Stimulated activated effector memory CD8-positive, alpha-beta T cell treated with anti-CD3 and anti-CD28 coated beads, Interleukin-12 subunit alpha, Interleukin-12 subunit beta, amount 100 ng/mL, for 72 hours (primary cell): Measurements from ENCODE around the gene OR5M11.
"Not testable (repeated sequence)": the region's sequence is repeated elsewhere in the genome, so short reads cannot be mapped to it uniquely, and the experiment has no call there.

Source experiments
- ATAC-seq: fragments of 150-1000 bp; cut with Tn5 transposase; 2 replicates; pipeline ENCODE4 v1.10.0; 2021
- DNase-seq, 2 donors: peaks; one replicate each; pipeline ENCODE4 v3.0.0; 2021 to 2022; ENCODE audit warnings: low spot score in 2 of 2
- H3K27ac Mint-ChIP-seq: one replicate; pipeline ENCODE4 v1.8.0; 2022; ENCODE audit warnings: mild to moderate bottlenecking, mixed read lengths
- H3K36me3 Mint-ChIP-seq: one replicate; pipeline ENCODE4 v1.8.0; 2022; ENCODE audit warnings: mild to moderate bottlenecking, mixed read lengths
- H3K4me1 Mint-ChIP-seq: one replicate; pipeline ENCODE4 v1.8.0; 2022; ENCODE audit warnings: mixed read lengths
- H3K4me3 Mint-ChIP-seq: one replicate; pipeline ENCODE4 v1.8.0; 2022; ENCODE audit warnings: mild to moderate bottlenecking, mixed read lengths
- H3K9me3 Mint-ChIP-seq: one replicate; pipeline ENCODE4 v1.8.0; 2022; ENCODE audit warnings: mixed read lengths

Gene OR5M11

DNA sequence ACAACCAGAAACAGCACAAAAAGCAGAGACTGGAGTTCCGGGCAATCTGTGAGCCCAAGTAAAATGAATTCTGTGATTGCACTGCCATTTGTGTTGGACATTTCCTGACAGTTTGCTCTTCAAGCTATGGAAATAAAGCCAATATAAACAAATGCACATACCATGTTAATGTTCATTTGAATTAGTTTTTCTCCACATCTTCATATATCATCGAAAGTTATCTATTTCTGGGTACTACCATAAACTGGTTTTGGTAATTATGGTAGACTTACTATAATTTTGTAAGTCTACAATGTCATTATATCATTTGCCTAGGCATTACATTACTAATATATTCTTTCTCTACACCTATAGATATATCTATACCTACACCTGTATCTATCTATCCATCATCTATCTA lies at the start of gene OR5M11:
OR5M11 (minus strand) TSS at position 101 of the 400 bp plus-strand sequence; CDS start at position 101, 0 bp downstream.
- peaks cover 15% of the 10 kb centered on the region for H3K9me3 Mint-ChIP-seq
- H3K36me3 Mint-ChIP-seq: no peaks in the 10 kb centered on the region

DNA sequence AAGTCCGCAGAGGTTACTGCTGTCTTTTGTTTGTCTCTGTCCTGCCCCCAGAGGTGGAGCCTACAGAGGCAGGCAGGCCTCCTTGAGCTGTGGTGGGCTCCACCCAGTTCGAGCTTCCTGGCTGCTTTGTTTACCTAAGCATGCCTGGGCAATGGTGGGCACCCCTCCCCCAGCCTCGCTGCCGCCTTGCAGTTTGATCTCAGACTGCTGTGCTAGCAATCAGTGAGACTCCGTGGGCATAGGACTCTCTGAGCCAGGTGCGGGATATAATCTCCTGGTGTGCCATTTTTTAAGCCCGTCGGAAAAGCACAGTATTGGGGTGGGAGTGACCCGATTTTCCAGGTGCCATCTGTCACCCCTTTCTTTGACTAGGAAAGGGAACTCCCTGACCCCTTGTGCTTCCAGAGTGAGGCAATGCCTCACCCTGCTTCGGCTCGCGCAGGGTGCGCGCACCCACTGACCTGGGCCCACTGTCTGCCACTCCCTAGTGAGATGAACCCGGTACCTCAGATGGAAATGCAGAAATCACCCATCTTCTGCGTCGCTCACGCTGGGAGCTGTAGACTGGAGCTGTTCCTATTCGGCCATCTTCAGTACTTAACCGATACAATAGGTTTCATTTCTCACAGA lies 49.1 kb upstream of the OR5M11 start:
- peaks cover 11% of the 10 kb centered on the region for H3K9me3 Mint-ChIP-seq
- not testable (repeated sequence) for H3K36me3 Mint-ChIP-seq, DNase-seq

More for the DNA sequence above, at the start of gene OR5M11:
- DNase-seq (no peak), ATAC-seq (no peak)
- no peak within 1 kb of the TSS for H3K4me3 Mint-ChIP-seq
- no peaks in the 10 kb centered on the region for H3K4me1 Mint-ChIP-seq
- H3K27ac Mint-ChIP-seq: no peak within 1 kb of the TSS

DNA sequence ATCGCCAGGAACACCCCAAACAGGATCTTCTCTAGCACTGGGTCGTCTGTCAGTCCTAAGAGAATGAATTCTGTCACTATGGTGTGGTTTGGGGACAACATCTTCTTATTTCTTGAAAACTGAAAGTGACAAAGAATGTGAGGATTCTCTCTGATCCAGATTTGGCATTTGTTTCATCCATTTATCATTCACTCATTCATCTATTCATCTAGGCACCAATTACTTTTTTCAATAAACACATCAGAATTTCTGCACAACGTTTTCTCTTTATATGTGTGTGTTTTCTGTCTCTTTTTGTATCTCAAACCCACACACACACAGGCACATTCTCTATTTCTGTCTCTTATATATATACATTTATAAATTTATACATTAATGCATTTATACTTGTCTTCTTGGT lies 34.6 kb upstream of the OR5M11 start, which contains the start of gene OR5M10:
OR5M10 (minus strand) TSS at position 101 of the 400 bp plus-strand sequence; CDS start at position 101, 0 bp downstream.
- Mint-ChIP-seq H3K4me3 (no peak within 1 kb of the TSS), H3K4me1 (no peaks in the 10 kb centered on the region), H3K27ac (no peak within 1 kb of the TSS), H3K36me3 (no peaks in the 10 kb centered on the region), H3K9me3 (peaks cover 7% of the 10 kb centered on the region)
- ATAC-seq: no peak
- no peak for DNase-seq

More for the DNA sequence above, 49.1 kb upstream of the OR5M11 start:
- H3K4me1 Mint-ChIP-seq, ATAC-seq, H3K4me3 Mint-ChIP-seq, H3K27ac Mint-ChIP-seq: not testable (repeated sequence)

DNA sequence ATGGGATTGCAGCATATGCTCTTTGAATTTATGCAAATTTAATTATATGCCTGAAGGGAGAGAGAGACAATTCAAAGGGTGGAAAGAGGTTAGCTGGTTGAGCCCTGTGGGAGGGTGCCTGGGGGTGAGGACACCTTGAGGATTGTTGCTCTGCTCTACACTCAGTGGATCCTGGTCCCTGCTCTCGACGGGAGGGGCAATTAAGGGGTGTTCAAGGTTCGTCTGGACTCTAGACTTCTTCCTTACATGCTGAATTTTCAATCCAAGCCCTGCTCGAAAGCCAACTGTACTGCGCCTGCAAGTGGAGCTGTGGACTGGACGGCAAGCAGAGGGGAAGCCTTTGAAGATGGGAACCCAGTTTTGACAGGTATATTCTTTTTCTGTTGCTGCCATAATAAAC lies 15.5 kb upstream of the OR5M11 start:
- H3K4me3 Mint-ChIP-seq: no peak overlapping the region
- no peaks in the 10 kb centered on the region for H3K4me1 Mint-ChIP-seq
- peaks cover 16% of the 10 kb centered on the region for H3K9me3 Mint-ChIP-seq

DNA sequence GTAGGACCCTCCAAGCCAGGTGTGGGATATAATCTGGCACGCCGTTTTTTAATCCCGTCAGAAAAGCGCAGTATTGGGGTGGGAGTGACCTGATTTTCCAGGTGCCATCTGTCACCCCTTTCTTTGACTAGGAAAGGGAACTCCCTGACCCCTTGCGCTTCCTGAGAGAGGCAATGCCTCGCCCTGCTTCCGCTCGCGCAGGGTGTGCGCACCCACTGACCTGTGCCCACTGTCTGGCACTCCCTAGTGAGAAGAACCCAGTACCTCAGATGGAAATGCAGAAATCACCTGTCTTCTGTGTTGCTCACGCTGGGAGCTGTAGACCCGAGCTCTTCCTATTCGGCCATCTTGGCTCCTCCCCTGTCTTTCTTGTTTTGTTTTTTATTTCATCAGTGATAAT lies 11.6 kb upstream of the OR5M11 start:
- not testable (repeated sequence) for ATAC-seq, H3K4me3 Mint-ChIP-seq, H3K9me3 Mint-ChIP-seq

More for the DNA sequence above, 15.5 kb upstream of the OR5M11 start:
- no peak for DNase-seq
- H3K27ac Mint-ChIP-seq: no peak overlapping the region
- no peaks in the 10 kb centered on the region for H3K36me3 Mint-ChIP-seq
- ATAC-seq: no peak

DNA sequence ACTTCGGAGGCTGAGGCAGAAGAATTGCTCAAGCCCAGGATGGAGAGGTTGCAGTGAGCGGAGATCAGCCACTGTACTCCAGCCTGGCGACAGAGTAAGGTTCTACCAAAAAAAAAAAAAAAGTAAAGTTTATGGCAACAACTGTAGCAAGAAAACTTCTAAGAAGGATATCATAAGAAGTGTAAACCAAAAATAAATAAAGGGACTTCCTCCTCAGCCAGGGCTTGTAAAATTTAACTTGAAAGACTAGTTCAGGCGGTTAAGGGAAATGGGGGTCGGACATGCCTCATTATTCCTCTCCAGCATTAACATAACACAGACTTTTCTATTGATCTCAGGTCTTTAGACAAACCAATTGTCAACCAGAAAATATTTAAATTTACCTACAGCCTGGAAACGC lies 2.5 kb upstream of the OR5M11 start:
- H3K27ac Mint-ChIP-seq: no peak overlapping the region
- no peaks in the 10 kb centered on the region for H3K4me1 Mint-ChIP-seq
- no peaks in the 10 kb centered on the region for H3K36me3 Mint-ChIP-seq
- H3K9me3 Mint-ChIP-seq: peaks cover 15% of the 10 kb centered on the region
- no peak overlapping the region for H3K4me3 Mint-ChIP-seq
- ATAC-seq (no peak), DNase-seq (no peak)

More for the DNA sequence above, 11.6 kb upstream of the OR5M11 start:
- H3K4me1 Mint-ChIP-seq, H3K27ac Mint-ChIP-seq, H3K36me3 Mint-ChIP-seq, DNase-seq: not testable (repeated sequence)

DNA sequence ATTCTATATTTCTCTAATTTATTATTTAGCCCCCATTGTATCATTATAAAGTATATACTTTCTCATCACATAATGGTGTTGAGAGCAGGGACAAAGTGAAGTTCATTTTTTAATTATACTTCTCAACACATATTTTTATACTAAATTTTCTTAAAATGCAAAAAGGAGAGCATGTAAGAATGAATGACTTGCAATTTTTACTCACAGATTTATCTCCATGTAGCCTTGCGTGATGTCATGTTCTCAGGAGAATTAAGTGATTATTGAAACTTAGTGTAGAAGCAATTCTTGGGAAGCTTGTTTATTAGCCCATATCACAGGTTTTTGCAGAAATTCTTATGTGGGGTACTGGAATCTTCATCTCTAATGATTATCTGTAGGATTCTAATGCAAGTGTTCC lies 682 bp upstream of the OR5M11 start:
- no peaks in the 10 kb centered on the region for H3K4me1 Mint-ChIP-seq
- ATAC-seq (no peak), DNase-seq (no peak)
- no peak overlapping the region for H3K4me3 Mint-ChIP-seq
- H3K9me3 Mint-ChIP-seq: peaks cover 18% of the 10 kb centered on the region
- no peaks in the 10 kb centered on the region for H3K36me3 Mint-ChIP-seq
- H3K27ac Mint-ChIP-seq: no peak overlapping the region

DNA sequence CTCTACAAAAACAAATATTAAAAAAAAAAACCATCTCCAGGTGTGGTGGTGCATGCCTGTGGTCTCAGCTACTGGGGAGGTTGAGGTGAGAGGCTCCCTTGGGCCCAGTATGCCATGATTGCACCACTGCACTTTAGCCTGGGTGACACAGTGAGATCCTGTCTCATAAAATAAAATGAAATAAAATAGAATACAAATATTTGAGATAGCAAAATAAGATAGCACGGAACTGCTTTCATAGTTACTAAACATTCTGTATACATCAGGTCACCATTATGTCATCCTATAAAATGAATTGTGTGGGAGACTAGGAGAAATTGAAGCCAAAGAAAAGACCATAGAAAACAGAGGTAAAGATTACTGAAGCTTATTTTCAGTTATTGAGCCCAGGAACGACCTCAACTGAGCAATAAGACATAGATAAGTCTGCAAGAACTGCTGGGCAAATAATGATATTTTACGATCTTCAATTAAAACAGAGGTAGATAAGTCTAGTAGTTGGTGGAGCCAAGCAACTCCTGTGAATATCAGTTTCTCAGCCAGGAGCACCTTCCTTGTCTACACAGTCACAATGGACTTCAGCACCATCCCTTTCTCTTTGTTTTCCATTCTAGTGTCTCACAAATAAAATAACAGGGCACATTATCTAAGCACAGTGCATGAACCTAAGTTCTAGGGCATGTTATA lies 9.9 kb downstream of the OR5M11 start:
- H3K4me3 Mint-ChIP-seq: no peak overlapping the region
- H3K27ac Mint-ChIP-seq: no peak overlapping the region
- no peaks in the 10 kb centered on the region for H3K4me1 Mint-ChIP-seq
- peaks cover 10% of the 10 kb centered on the region for H3K9me3 Mint-ChIP-seq
- ATAC-seq (no peak), DNase-seq (no peak)
- no peaks in the 10 kb centered on the region for H3K36me3 Mint-ChIP-seq

DNA sequence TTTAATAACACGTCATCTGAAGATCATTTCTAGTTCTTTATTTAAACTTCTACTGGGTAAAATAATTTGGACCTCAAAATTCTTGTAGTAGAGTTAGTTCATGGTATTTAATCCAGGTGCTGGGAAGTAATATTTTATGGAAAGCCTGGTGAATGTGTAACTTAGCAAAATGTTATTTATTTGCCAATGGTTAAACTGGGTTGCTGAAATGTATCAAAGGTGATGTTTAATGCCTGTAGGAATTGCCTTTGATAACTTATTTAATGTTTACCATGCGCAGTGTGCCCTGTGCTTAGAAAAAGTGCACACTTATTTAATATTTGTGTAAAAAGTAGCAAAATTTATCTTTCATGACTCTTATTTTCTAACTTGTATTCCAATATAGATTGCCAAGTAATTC lies 11.2 kb downstream of the OR5M11 start:
- Mint-ChIP-seq H3K9me3 (peaks cover 10% of the 10 kb centered on the region), H3K27ac (no peak overlapping the region), H3K36me3 (no peaks in the 10 kb centered on the region), H3K4me3 (no peak overlapping the region), H3K4me1 (no peaks in the 10 kb centered on the region)
- DNase-seq: no peak
- ATAC-seq: no peak

DNA sequence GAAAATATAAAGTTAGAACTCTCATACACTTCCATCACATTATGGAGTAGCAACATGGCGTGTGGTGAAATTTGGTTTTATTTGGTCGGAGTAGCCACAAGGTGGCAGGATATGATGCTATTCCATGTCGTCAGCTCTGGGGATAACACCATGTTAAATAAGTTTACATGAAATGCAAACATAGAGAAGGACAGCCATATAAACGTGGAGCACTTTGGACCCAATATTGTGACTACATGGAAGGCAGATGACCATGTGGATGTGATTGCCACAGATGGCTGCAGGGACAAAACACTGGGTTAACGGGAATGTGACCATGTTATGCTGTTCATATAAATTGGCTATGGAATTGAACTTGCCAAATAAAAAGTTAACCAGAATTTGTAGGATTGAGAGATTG lies 21.0 kb downstream of the OR5M11 start:
- Mint-ChIP-seq H3K4me1 (no peaks in the 10 kb centered on the region), H3K36me3 (no peaks in the 10 kb centered on the region), H3K9me3 (peaks cover 20% of the 10 kb centered on the region), H3K27ac (no peak overlapping the region), H3K4me3 (no peak overlapping the region)
- DNase-seq: no peak
- no peak for ATAC-seq

DNA sequence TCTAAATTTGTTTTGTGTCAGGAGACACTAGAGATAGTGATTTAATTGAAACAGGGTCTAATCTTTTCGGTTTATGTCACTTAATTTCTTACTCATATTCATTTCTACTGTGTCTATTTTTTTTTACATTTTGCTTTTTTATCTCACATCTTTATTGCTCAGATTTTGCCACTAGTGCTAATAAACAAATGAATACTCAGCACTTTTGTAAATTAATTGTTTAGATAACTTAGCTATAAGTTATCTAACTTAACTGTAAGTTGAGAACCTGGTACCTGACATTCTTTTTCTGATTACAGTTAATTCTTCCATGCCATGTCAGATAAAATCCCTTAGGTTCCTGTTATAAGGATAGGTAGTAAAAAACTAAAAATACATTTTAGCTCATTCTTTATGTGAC lies 29.8 kb downstream of the OR5M11 start:
- ATAC-seq (no peak), DNase-seq (no peak)
- H3K9me3 Mint-ChIP-seq: peaks cover 22% of the 10 kb centered on the region
- no peaks in the 10 kb centered on the region for H3K4me1 Mint-ChIP-seq
- H3K27ac Mint-ChIP-seq: no peak overlapping the region
- no peak overlapping the region for H3K4me3 Mint-ChIP-seq
- H3K36me3 Mint-ChIP-seq: no peaks in the 10 kb centered on the region

DNA sequence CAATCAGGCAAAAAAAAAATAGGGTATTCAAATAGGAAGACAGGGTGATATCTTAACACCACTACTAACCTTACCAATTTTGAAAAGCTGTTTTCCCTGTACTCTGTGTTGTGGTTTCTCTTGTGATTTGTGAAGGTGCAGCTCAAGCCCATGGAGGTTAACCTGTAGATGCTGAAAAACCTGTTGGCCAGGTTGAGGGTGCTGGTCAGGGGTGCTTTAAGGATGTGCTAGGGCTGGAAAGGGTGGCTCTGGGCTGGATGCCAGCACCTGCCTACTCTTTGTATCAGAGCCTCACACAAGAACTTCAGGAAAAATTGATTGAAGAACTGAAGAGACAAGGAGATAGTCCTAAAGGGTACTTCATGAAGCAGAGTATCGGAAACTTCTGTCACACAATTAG lies 33.6 kb downstream of the OR5M11 start:
- no peak overlapping the region for H3K4me3 Mint-ChIP-seq
- H3K4me1 Mint-ChIP-seq: no peaks in the 10 kb centered on the region
- H3K27ac Mint-ChIP-seq: no peak overlapping the region
- DNase-seq (no peak), ATAC-seq (no peak)
- H3K36me3 Mint-ChIP-seq: no peaks in the 10 kb centered on the region
- H3K9me3 Mint-ChIP-seq: peaks cover 10% of the 10 kb centered on the region

DNA sequence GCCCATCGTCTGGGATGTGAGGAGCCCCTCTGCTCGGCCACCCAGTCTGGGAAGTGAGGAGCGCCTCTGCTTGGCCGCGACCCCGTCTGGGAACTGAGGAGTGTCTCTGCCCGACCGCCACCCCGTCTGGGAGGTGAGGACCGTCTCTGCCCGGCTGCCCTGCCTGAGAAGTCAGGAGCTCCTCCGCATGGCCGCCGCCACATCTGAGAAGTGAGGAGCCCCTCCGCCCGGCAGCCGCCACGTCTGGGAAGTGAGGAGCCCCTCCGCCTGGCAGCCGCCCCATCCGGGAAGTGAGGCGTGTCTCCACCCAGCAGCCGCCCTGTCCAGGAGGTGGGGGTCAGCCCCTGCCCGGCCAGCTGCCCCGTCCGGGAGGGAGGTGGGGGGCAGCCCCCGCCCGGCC lies 46.0 kb downstream of the OR5M11 start:
- ATAC-seq (no peak), DNase-seq (no peak)
- H3K27ac Mint-ChIP-seq: no peak overlapping the region
- H3K36me3 Mint-ChIP-seq: no peaks in the 10 kb centered on the region
- H3K4me3 Mint-ChIP-seq: no peak overlapping the region
- no peaks in the 10 kb centered on the region for H3K4me1 Mint-ChIP-seq
- peaks cover 8% of the 10 kb centered on the region for H3K9me3 Mint-ChIP-seq

DNA sequence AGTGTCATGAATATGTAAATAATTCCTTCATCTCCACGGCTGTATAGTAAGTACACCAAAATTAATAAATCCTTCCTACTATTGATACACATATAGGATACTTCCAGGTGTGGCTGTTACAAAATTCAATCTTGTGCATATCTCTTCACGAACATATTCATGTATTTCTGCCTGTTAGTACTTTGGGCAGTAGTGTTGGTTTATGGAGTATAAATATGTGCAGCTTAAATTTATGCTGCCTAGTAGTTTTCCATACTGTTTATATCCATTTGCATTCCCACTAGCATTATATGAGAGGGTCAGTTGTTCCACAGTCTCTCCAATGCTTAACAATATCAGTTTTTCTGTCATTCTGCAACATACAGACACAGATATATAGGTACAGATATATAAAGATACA lies 47.9 kb downstream of the OR5M11 start:
- ATAC-seq (no peak), DNase-seq (no peak)
- H3K9me3 Mint-ChIP-seq: peaks cover 12% of the 10 kb centered on the region
- no peaks in the 10 kb centered on the region for H3K4me1 Mint-ChIP-seq
- H3K27ac Mint-ChIP-seq: no peak overlapping the region
- H3K4me3 Mint-ChIP-seq: no peak overlapping the region
- no peaks in the 10 kb centered on the region for H3K36me3 Mint-ChIP-seq
